Tibial nerve (tissue), 4 donors: ENCODE results near the gene KCNMA1.

Experiments
- EP300 ChIP-seq, 2 donors: sonication (generic); formaldehyde crosslinking; IDR thresholded peaks; one replicate each; pipeline ENCODE4 v1.6.1; 2017; ENCODE audit warnings: antibody characterized with exemption in 2 of 2, mild to moderate bottlenecking in 1 of 2
- POLR2A ChIP-seq, 2 donors: fragments of 450-650 bp; IDR thresholded peaks; one replicate each; pipeline ENCODE4 v1.6.1; 2017; ENCODE audit warnings: antibody characterized with exemption in 2 of 2, mild to moderate bottlenecking in 2 of 2, moderate library complexity in 2 of 2
- TF ChIP-seq, protein P1 (sequence below), 5 experiments: fragments of 200-600 bp in 3 of 5; fragments of 450-650 bp in 2 of 5; sonication (generic) in 3 of 5; IDR thresholded peaks; one replicate each; pipeline ENCODE4 v1.5.1; 2016 to 2019; ENCODE audit warnings: antibody characterized with exemption in 5 of 5, mild to moderate bottlenecking in 3 of 5, moderate library complexity in 2 of 5

DNA sequence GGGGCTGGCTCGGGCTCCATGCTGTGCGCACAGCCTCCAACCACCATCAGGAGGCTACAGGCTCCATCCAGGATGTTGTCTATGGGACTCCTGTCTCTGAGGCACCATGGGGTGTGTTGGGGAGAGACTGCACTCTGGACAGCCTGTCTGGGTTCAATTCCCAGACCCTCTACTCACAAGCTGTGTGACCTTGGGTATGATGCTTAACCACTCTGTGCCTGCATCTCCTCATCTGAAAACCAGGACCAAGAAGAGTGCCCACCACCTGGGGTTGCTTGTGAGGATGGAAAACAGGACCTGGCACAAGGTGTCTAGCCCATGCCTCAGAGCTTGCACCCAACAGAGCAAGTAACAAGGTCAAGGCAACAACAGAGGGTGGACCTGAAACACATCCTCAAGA is 109.8 kb downstream of the KCNMA1 start:
- TF ChIP-seq, protein P1, sequence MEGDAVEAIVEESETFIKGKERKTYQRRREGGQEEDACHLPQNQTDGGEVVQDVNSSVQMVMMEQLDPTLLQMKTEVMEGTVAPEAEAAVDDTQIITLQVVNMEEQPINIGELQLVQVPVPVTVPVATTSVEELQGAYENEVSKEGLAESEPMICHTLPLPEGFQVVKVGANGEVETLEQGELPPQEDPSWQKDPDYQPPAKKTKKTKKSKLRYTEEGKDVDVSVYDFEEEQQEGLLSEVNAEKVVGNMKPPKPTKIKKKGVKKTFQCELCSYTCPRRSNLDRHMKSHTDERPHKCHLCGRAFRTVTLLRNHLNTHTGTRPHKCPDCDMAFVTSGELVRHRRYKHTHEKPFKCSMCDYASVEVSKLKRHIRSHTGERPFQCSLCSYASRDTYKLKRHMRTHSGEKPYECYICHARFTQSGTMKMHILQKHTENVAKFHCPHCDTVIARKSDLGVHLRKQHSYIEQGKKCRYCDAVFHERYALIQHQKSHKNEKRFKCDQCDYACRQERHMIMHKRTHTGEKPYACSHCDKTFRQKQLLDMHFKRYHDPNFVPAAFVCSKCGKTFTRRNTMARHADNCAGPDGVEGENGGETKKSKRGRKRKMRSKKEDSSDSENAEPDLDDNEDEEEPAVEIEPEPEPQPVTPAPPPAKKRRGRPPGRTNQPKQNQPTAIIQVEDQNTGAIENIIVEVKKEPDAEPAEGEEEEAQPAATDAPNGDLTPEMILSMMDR (IDR thresholded peaks at IDR 0.05) = no peak
- TF ChIP-seq EP300 (IDR thresholded peaks at IDR 0.05) (no peak), POLR2A (IDR thresholded peaks at IDR 0.05) (no peak)
